Measurements from ENCODE around the gene PI16. TPM values are rescaled to one million over a fixed set of nuclear protein-coding genes. Genes with fewer than 3 reads are reported as not detected.
"Not testable (repeated sequence)": the region's sequence is repeated elsewhere in the genome, so short reads cannot be mapped to it uniquely, and the experiment has no call there.

PI16 gene
- total and polyA plus RNA-seq, 4 donors = 0.12 to 0.25 (median 0.24) TPM; not detected in 1

DNA sequence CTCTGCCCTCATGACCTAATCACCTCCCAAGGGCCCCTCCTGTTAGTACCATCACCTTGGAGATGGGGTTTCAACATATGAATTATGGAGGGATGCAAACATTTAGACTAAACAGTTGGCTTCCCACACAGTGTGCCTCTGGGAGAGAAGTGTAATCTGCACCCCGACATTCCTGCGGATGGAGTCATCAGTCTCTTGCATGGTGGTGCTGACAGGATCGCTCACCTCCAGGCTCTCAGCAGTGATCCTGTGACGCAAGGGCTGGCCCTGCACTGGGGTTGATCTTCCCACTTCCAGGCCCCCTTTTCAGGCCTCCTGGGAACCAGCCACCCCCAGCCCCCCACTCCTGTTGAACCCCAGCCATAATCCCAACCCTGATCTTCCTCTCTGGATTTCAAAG, 16.0 kb upstream of the PI16 start:
- no peak for TF ChIP-seq RAD21 (IDR thresholded peaks at IDR 0.05)
- no peak for TF ChIP-seq RXRA (IDR thresholded peaks at IDR 0.05)
- TF ChIP-seq, protein P1, sequence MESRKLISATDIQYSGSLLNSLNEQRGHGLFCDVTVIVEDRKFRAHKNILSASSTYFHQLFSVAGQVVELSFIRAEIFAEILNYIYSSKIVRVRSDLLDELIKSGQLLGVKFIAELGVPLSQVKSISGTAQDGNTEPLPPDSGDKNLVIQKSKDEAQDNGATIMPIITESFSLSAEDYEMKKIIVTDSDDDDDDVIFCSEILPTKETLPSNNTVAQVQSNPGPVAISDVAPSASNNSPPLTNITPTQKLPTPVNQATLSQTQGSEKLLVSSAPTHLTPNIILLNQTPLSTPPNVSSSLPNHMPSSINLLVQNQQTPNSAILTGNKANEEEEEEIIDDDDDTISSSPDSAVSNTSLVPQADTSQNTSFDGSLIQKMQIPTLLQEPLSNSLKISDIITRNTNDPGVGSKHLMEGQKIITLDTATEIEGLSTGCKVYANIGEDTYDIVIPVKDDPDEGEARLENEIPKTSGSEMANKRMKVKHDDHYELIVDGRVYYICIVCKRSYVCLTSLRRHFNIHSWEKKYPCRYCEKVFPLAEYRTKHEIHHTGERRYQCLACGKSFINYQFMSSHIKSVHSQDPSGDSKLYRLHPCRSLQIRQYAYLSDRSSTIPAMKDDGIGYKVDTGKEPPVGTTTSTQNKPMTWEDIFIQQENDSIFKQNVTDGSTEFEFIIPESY (IDR thresholded peaks at IDR 0.05) = no peak
- no peak for TF ChIP-seq SP1 (IDR thresholded peaks at IDR 0.05)
- TF ChIP-seq NR2F2 (IDR thresholded peaks at IDR 0.05) = no peak
- no peak for TF ChIP-seq FOXA2 (IDR thresholded peaks at IDR 0.05)
- no peaks in the 10 kb centered on the region for H3K36me3 ChIP-seq (ENCODE audit: control insufficient read depth in 4 of 4, insufficient read depth in 3 of 4, low read depth in 1 of 4, low read length in 3 of 4)
- no peak overlapping the region for H3K4me3 ChIP-seq (ENCODE audit: low read depth in 1 of 3, low read length in 3 of 3)
- H3K4me1 ChIP-seq (ENCODE audit: control insufficient read depth in 4 of 4, insufficient read depth in 4 of 4, low read length in 3 of 4) = no peaks in the 10 kb centered on the region
- H3K9ac ChIP-seq (ENCODE audit: low read depth in 1 of 2, low read length in 2 of 2) = no peak overlapping the region
- H3K27me3 ChIP-seq (ENCODE audit: control insufficient read depth in 4 of 4, insufficient read depth in 4 of 4, low read length in 3 of 4) = peaks cover 0 to 3% (median 0%) of the 10 kb centered on the region in 4 donors
- DNase-seq (ENCODE audit: low spot score) = no peak
- H3K27ac ChIP-seq (ENCODE audit: low read depth in 1 of 2, low read length in 2 of 2) = no peak overlapping the region
- 95% methylated on average over 4 of the region's 4 CpGs for WGBS
- no peaks in the 10 kb centered on the region for H3K9me3 ChIP-seq (ENCODE audit: control insufficient read depth in 4 of 4, low read length in 3 of 4)

DNA sequence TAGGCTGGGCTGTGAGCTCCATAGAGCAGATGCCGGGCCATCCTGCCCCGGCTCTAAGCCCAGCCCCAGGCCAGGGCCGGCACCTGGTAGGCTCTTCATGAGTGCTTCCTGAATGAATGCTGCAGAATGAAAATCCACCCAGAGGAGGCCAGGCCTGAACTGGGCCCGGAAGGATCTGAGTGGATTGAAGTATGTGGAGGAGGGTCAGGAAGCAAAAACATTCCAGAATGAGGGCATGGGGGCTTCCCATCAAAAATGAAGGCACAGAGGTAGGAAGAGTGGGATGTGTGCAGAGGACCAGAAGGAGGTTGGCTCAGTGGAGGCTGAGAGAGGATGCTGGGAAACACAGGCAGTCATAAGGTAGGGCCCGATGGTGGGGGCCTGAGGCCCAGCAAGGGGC, 15.5 kb upstream of the PI16 start:
- 95% methylated on average over 5 of the region's 5 CpGs for WGBS
- not testable (repeated sequence) for H3K27me3 ChIP-seq (ENCODE audit: control insufficient read depth in 4 of 4, insufficient read depth in 4 of 4, low read length in 3 of 4); H3K27ac ChIP-seq (ENCODE audit: low read depth in 1 of 2, low read length in 2 of 2); H3K4me3 ChIP-seq (ENCODE audit: low read depth in 1 of 3, low read length in 3 of 3); DNase-seq (ENCODE audit: low spot score); H3K9ac ChIP-seq (ENCODE audit: low read depth in 1 of 2, low read length in 2 of 2); H3K36me3 ChIP-seq (ENCODE audit: control insufficient read depth in 4 of 4, insufficient read depth in 3 of 4, low read depth in 1 of 4, low read length in 3 of 4); H3K9me3 ChIP-seq (ENCODE audit: control insufficient read depth in 4 of 4, low read length in 3 of 4); H3K4me1 ChIP-seq (ENCODE audit: control insufficient read depth in 4 of 4, insufficient read depth in 4 of 4, low read length in 3 of 4)

DNA sequence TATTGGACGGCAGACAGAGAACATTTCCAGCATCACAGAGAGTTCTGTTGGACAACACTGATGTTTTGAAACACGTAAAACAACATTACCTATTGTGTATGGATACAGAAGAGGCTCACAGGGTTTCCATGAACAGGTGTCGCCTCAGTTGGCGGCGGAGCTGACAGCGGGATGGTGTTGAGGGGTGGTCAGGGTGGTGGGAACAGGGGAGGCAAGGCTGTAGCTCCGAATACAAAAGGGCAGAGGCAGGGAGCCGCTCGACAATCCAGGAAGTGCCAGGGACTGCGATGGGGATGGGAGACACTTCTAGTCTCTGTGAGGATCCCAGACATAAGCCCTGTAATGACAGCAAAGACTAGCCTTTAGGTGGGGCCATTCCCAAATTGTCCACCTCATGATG, 14.5 kb upstream of the PI16 start:
- no peak overlapping the region for H3K27ac ChIP-seq (ENCODE audit: low read depth in 1 of 2, low read length in 2 of 2)
- TF ChIP-seq FOXA1 (IDR thresholded peaks at IDR 0.05) (no peak), HNF4G (IDR thresholded peaks at IDR 0.05) (no peak), JUND (IDR thresholded peaks at IDR 0.05) (no peak)
- TF ChIP-seq, protein P2, sequence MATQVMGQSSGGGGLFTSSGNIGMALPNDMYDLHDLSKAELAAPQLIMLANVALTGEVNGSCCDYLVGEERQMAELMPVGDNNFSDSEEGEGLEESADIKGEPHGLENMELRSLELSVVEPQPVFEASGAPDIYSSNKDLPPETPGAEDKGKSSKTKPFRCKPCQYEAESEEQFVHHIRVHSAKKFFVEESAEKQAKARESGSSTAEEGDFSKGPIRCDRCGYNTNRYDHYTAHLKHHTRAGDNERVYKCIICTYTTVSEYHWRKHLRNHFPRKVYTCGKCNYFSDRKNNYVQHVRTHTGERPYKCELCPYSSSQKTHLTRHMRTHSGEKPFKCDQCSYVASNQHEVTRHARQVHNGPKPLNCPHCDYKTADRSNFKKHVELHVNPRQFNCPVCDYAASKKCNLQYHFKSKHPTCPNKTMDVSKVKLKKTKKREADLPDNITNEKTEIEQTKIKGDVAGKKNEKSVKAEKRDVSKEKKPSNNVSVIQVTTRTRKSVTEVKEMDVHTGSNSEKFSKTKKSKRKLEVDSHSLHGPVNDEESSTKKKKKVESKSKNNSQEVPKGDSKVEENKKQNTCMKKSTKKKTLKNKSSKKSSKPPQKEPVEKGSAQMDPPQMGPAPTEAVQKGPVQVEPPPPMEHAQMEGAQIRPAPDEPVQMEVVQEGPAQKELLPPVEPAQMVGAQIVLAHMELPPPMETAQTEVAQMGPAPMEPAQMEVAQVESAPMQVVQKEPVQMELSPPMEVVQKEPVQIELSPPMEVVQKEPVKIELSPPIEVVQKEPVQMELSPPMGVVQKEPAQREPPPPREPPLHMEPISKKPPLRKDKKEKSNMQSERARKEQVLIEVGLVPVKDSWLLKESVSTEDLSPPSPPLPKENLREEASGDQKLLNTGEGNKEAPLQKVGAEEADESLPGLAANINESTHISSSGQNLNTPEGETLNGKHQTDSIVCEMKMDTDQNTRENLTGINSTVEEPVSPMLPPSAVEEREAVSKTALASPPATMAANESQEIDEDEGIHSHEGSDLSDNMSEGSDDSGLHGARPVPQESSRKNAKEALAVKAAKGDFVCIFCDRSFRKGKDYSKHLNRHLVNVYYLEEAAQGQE (IDR thresholded peaks at IDR 0.05) = no peak
- TF ChIP-seq, protein P3, sequence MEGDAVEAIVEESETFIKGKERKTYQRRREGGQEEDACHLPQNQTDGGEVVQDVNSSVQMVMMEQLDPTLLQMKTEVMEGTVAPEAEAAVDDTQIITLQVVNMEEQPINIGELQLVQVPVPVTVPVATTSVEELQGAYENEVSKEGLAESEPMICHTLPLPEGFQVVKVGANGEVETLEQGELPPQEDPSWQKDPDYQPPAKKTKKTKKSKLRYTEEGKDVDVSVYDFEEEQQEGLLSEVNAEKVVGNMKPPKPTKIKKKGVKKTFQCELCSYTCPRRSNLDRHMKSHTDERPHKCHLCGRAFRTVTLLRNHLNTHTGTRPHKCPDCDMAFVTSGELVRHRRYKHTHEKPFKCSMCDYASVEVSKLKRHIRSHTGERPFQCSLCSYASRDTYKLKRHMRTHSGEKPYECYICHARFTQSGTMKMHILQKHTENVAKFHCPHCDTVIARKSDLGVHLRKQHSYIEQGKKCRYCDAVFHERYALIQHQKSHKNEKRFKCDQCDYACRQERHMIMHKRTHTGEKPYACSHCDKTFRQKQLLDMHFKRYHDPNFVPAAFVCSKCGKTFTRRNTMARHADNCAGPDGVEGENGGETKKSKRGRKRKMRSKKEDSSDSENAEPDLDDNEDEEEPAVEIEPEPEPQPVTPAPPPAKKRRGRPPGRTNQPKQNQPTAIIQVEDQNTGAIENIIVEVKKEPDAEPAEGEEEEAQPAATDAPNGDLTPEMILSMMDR (IDR thresholded peaks at IDR 0.05; ENCODE audit: low read depth, low read length, missing input control) = no peak
- H3K9me3 ChIP-seq (ENCODE audit: control insufficient read depth in 4 of 4, low read length in 3 of 4) = no peaks in the 10 kb centered on the region
- no peak for DNase-seq (ENCODE audit: low spot score)
- H3K4me3 ChIP-seq (ENCODE audit: low read depth in 1 of 3, low read length in 3 of 3) = no peak overlapping the region
- no peak overlapping the region for H3K9ac ChIP-seq (ENCODE audit: low read depth in 1 of 2, low read length in 2 of 2)
- no peaks in the 10 kb centered on the region for H3K4me1 ChIP-seq (ENCODE audit: control insufficient read depth in 4 of 4, insufficient read depth in 4 of 4, low read length in 3 of 4)
- H3K27me3 ChIP-seq (ENCODE audit: control insufficient read depth in 4 of 4, insufficient read depth in 4 of 4, low read length in 3 of 4) = peaks cover 0 to 3% (median 0%) of the 10 kb centered on the region in 4 donors
- no peaks in the 10 kb centered on the region for H3K36me3 ChIP-seq (ENCODE audit: control insufficient read depth in 4 of 4, insufficient read depth in 3 of 4, low read depth in 1 of 4, low read length in 3 of 4)
- WGBS = 78% methylated on average over 10 of the region's 10 CpGs

DNA sequence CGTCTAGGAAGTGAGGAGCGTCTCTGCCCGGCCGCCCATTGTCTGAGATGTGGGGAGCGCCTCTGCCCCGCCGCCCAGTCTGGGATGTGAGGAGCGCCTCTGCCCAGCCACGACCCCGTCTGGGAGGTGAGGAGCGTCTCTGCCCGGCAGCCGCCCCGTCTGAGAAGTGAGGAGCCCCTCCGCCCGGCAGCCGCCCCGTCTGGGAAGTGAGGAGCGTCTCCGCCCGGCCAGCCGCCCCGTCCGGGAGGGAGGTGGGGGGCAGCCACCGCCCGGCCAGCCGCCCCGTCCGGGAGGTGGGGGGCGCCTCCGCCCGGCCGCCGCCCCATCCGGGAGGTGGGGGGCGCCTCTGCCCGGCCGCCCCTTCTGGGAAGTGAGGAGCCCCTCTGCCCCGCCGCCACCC, 13.0 kb upstream of the PI16 start:
- not testable (repeated sequence) for H3K9ac ChIP-seq (ENCODE audit: low read depth in 1 of 2, low read length in 2 of 2); DNase-seq (ENCODE audit: low spot score); H3K4me3 ChIP-seq (ENCODE audit: low read depth in 1 of 3, low read length in 3 of 3); H3K9me3 ChIP-seq (ENCODE audit: control insufficient read depth in 4 of 4, low read length in 3 of 4); H3K27ac ChIP-seq (ENCODE audit: low read depth in 1 of 2, low read length in 2 of 2); H3K36me3 ChIP-seq (ENCODE audit: control insufficient read depth in 4 of 4, insufficient read depth in 3 of 4, low read depth in 1 of 4, low read length in 3 of 4); H3K27me3 ChIP-seq (ENCODE audit: control insufficient read depth in 4 of 4, insufficient read depth in 4 of 4, low read length in 3 of 4); H3K4me1 ChIP-seq (ENCODE audit: control insufficient read depth in 4 of 4, insufficient read depth in 4 of 4, low read length in 3 of 4)
- 94% methylated on average over 38 of the region's 40 CpGs for WGBS

DNA sequence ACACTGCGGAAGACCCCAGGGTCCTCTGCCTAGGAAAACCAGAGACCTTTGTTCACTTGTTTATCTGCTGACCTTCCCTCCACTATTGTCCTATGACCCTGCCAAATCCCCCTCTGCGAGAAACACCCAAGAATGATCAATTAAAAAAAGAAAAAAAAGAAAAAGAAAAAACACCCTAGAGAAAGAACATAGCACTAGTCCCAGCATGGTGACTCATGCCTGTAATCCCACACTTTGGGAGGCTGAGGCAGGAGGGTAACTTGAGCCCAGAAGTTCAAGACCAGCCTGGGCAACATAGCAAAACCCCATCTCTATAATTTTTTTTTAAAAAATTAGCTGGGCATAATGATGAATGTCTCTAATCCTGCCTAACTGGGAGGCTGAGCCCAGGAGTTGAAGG, 12.2 kb upstream of the PI16 start:
- H3K36me3 ChIP-seq (ENCODE audit: control insufficient read depth in 4 of 4, insufficient read depth in 3 of 4, low read depth in 1 of 4, low read length in 3 of 4); H3K27ac ChIP-seq (ENCODE audit: low read depth in 1 of 2, low read length in 2 of 2); H3K4me3 ChIP-seq (ENCODE audit: low read depth in 1 of 3, low read length in 3 of 3); H3K9me3 ChIP-seq (ENCODE audit: control insufficient read depth in 4 of 4, low read length in 3 of 4); H3K4me1 ChIP-seq (ENCODE audit: control insufficient read depth in 4 of 4, insufficient read depth in 4 of 4, low read length in 3 of 4); DNase-seq (ENCODE audit: low spot score); H3K27me3 ChIP-seq (ENCODE audit: control insufficient read depth in 4 of 4, insufficient read depth in 4 of 4, low read length in 3 of 4); H3K9ac ChIP-seq (ENCODE audit: low read depth in 1 of 2, low read length in 2 of 2): not testable (repeated sequence)
- 53% methylated on average over 1 of the region's 2 CpGs for WGBS
